ENCODE data around the gene LGR4.

Gene LGR4

GRCh38 chr11:27416568-27417176 is 55.9 kb downstream of the LGR4 start:
- H2BK120ac ChIP-seq (ENCODE audit: low read depth, low read length), result no peak overlapping the region
- H2BK5ac ChIP-seq (ENCODE audit: low read depth, low read length, poor library complexity, severe bottlenecking), result no peak overlapping the region
- no peak overlapping the region for H3K14ac ChIP-seq (ENCODE audit: low read length in 2 of 2)
- no peak overlapping the region for H4K8ac ChIP-seq (ENCODE audit: low read length)
- WGBS, result 94% methylated on average over 2 of the region's 2 CpGs
- DNase-seq, result no peak
- no peaks in the 10 kb centered on the region for H3K36me3 ChIP-seq (ENCODE audit: control insufficient read depth in 1 of 2, insufficient read depth in 2 of 2, low read depth in 1 of 2, low read length in 2 of 2)
- peaks cover 3% of the 10 kb centered on the region for H3K9me3 ChIP-seq (ENCODE audit: control insufficient read depth, low read length)
- no peaks in the 10 kb centered on the region for H3K4me1 ChIP-seq (ENCODE audit: control insufficient read depth, insufficient read depth, low read depth, low read length)
- no peak overlapping the region for H2AFZ ChIP-seq (ENCODE audit: low read depth, low read length)
- H3K4me2 ChIP-seq (ENCODE audit: low read length, poor library complexity, severe bottlenecking), result no peak overlapping the region
- H3K23ac ChIP-seq (ENCODE audit: low read length in 2 of 2), result no peak overlapping the region
- H3K27ac ChIP-seq (ENCODE audit: low read length, poor library complexity, severe bottlenecking), result no peak overlapping the region
- H3K4ac ChIP-seq (ENCODE audit: low read depth in 1 of 2, low read length in 2 of 2), result no peak overlapping the region
- no peak overlapping the region for H2AK5ac ChIP-seq (ENCODE audit: low read length, severe bottlenecking)
- H2BK15ac ChIP-seq (ENCODE audit: low read depth, poor library complexity, severe bottlenecking), result no peak overlapping the region
- no peak overlapping the region for H3K4me3 ChIP-seq (ENCODE audit: insufficient read depth in 1 of 2, low read depth in 1 of 2, low read length in 2 of 2)
- H4K91ac ChIP-seq (ENCODE audit: low read length), result no peak overlapping the region
- H2BK12ac ChIP-seq (ENCODE audit: low read length in 2 of 2), result no peak overlapping the region
- H3K79me1 ChIP-seq (replicated peaks; ENCODE audit: low read length, poor library complexity, severe bottlenecking), result peaks cover 6% of the 10 kb centered on the region
- no peak overlapping the region for H3K9ac ChIP-seq (ENCODE audit: low read length)
- H3K27me3 ChIP-seq (ENCODE audit: control insufficient read depth in 1 of 2, insufficient read depth in 1 of 2, low read length in 2 of 2), result no peaks in the 10 kb centered on the region
- no peak overlapping the region for H3K18ac ChIP-seq (ENCODE audit: low read depth in 1 of 2, low read length in 2 of 2)

GRCh38 chr11:27414644-27415043 is 57.9 kb downstream of the LGR4 start:
- no peak overlapping the region for H4K8ac ChIP-seq (ENCODE audit: low read length)
- no peaks in the 10 kb centered on the region for H3K27me3 ChIP-seq (ENCODE audit: control insufficient read depth in 1 of 2, insufficient read depth in 1 of 2, low read length in 2 of 2)
- H3K9ac ChIP-seq (ENCODE audit: low read length), result no peak overlapping the region
- H3K4me3 ChIP-seq (ENCODE audit: insufficient read depth in 1 of 2, low read depth in 1 of 2, low read length in 2 of 2), result no peak overlapping the region
- peaks cover 13% of the 10 kb centered on the region for H3K79me1 ChIP-seq (replicated peaks; ENCODE audit: low read length, poor library complexity, severe bottlenecking)
- H3K27ac ChIP-seq (ENCODE audit: low read length, poor library complexity, severe bottlenecking), result no peak overlapping the region
- H2AK5ac ChIP-seq (ENCODE audit: low read length, severe bottlenecking), result no peak overlapping the region
- no peak overlapping the region for H2BK15ac ChIP-seq (ENCODE audit: low read depth, poor library complexity, severe bottlenecking)
- H2BK5ac ChIP-seq (ENCODE audit: low read depth, low read length, poor library complexity, severe bottlenecking), result no peak overlapping the region
- H3K36me3 ChIP-seq (ENCODE audit: control insufficient read depth in 1 of 2, insufficient read depth in 2 of 2, low read depth in 1 of 2, low read length in 2 of 2), result no peaks in the 10 kb centered on the region
- no peaks in the 10 kb centered on the region for H3K4me1 ChIP-seq (ENCODE audit: control insufficient read depth, insufficient read depth, low read depth, low read length)
- H2BK12ac ChIP-seq (ENCODE audit: low read length in 2 of 2), result no peak overlapping the region
- H3K14ac ChIP-seq (ENCODE audit: low read length in 2 of 2), result no peak overlapping the region
- no peak overlapping the region for H2BK120ac ChIP-seq (ENCODE audit: low read depth, low read length)
- no peak for DNase-seq
- H3K4me2 ChIP-seq (ENCODE audit: low read length, poor library complexity, severe bottlenecking), result no peak overlapping the region
- no peak overlapping the region for H2AFZ ChIP-seq (ENCODE audit: low read depth, low read length)
- H4K91ac ChIP-seq (ENCODE audit: low read length), result no peak overlapping the region
- peaks cover 3% of the 10 kb centered on the region for H3K9me3 ChIP-seq (ENCODE audit: control insufficient read depth, low read length)
- H3K4ac ChIP-seq (ENCODE audit: low read depth in 1 of 2, low read length in 2 of 2), result no peak overlapping the region
- H3K23ac ChIP-seq (ENCODE audit: low read length in 2 of 2), result no peak overlapping the region
- 92% methylated on average over 3 of the region's 3 CpGs for WGBS
- H3K18ac ChIP-seq (ENCODE audit: low read depth in 1 of 2, low read length in 2 of 2), result no peak overlapping the region

GRCh38 chr11:27413218-27413617 is 59.4 kb downstream of the LGR4 start:
- no peak overlapping the region for H3K23ac ChIP-seq (ENCODE audit: low read length in 2 of 2)
- H2BK120ac ChIP-seq (ENCODE audit: low read depth, low read length), result no peak overlapping the region
- no peaks in the 10 kb centered on the region for H3K4me1 ChIP-seq (ENCODE audit: control insufficient read depth, insufficient read depth, low read depth, low read length)
- no peak overlapping the region for H3K4me2 ChIP-seq (ENCODE audit: low read length, poor library complexity, severe bottlenecking)
- H2AFZ ChIP-seq (ENCODE audit: low read depth, low read length), result no peak overlapping the region
- H3K79me1 ChIP-seq (replicated peaks; ENCODE audit: low read length, poor library complexity, severe bottlenecking), result peaks cover 18% of the 10 kb centered on the region
- H2BK12ac ChIP-seq (ENCODE audit: low read length in 2 of 2), result no peak overlapping the region
- H2BK15ac ChIP-seq (ENCODE audit: low read depth, poor library complexity, severe bottlenecking), result no peak overlapping the region
- H3K4me3 ChIP-seq (ENCODE audit: insufficient read depth in 1 of 2, low read depth in 1 of 2, low read length in 2 of 2), result no peak overlapping the region
- H3K9ac ChIP-seq (ENCODE audit: low read length), result no peak overlapping the region
- no peak overlapping the region for H3K4ac ChIP-seq (ENCODE audit: low read depth in 1 of 2, low read length in 2 of 2)
- H2BK5ac ChIP-seq (ENCODE audit: low read depth, low read length, poor library complexity, severe bottlenecking), result no peak overlapping the region
- H3K9me3 ChIP-seq (ENCODE audit: control insufficient read depth, low read length), result no peaks in the 10 kb centered on the region
- H3K14ac ChIP-seq (ENCODE audit: low read length in 2 of 2), result no peak overlapping the region
- H3K27ac ChIP-seq (ENCODE audit: low read length, poor library complexity, severe bottlenecking), result no peak overlapping the region
- H3K18ac ChIP-seq (ENCODE audit: low read depth in 1 of 2, low read length in 2 of 2), result no peak overlapping the region
- H3K36me3 ChIP-seq (ENCODE audit: control insufficient read depth in 1 of 2, insufficient read depth in 2 of 2, low read depth in 1 of 2, low read length in 2 of 2), result no peaks in the 10 kb centered on the region
- no peaks in the 10 kb centered on the region for H3K27me3 ChIP-seq (ENCODE audit: control insufficient read depth in 1 of 2, insufficient read depth in 1 of 2, low read length in 2 of 2)
- 97% methylated on average over 5 of the region's 5 CpGs for WGBS
- H4K91ac ChIP-seq (ENCODE audit: low read length), result no peak overlapping the region
- no peak overlapping the region for H4K8ac ChIP-seq (ENCODE audit: low read length)
- DNase-seq, result no peak
- H2AK5ac ChIP-seq (ENCODE audit: low read length, severe bottlenecking), result no peak overlapping the region

GRCh38 chr11:27412192-27412691 is 60.3 kb downstream of the LGR4 start:
- H2BK5ac ChIP-seq (ENCODE audit: low read depth, low read length, poor library complexity, severe bottlenecking), result no peak overlapping the region
- no peak overlapping the region for H2BK12ac ChIP-seq (ENCODE audit: low read length in 2 of 2)
- no peaks in the 10 kb centered on the region for H3K36me3 ChIP-seq (ENCODE audit: control insufficient read depth in 1 of 2, insufficient read depth in 2 of 2, low read depth in 1 of 2, low read length in 2 of 2)
- no peak overlapping the region for H2BK120ac ChIP-seq (ENCODE audit: low read depth, low read length)
- H3K4ac ChIP-seq (ENCODE audit: low read depth in 1 of 2, low read length in 2 of 2), result no peak overlapping the region
- H4K8ac ChIP-seq (ENCODE audit: low read length), result no peak overlapping the region
- H2BK15ac ChIP-seq (ENCODE audit: low read depth, poor library complexity, severe bottlenecking), result no peak overlapping the region
- H3K4me2 ChIP-seq (ENCODE audit: low read length, poor library complexity, severe bottlenecking), result no peak overlapping the region
- no peak overlapping the region for H2AK5ac ChIP-seq (ENCODE audit: low read length, severe bottlenecking)
- no peaks in the 10 kb centered on the region for H3K27me3 ChIP-seq (ENCODE audit: control insufficient read depth in 1 of 2, insufficient read depth in 1 of 2, low read length in 2 of 2)
- no peak overlapping the region for H4K91ac ChIP-seq (ENCODE audit: low read length)
- no peak for DNase-seq
- H3K18ac ChIP-seq (ENCODE audit: low read depth in 1 of 2, low read length in 2 of 2), result no peak overlapping the region
- H3K4me1 ChIP-seq (ENCODE audit: control insufficient read depth, insufficient read depth, low read depth, low read length), result no peaks in the 10 kb centered on the region
- no peak overlapping the region for H2AFZ ChIP-seq (ENCODE audit: low read depth, low read length)
- no peak overlapping the region for H3K23ac ChIP-seq (ENCODE audit: low read length in 2 of 2)
- no peak overlapping the region for H3K4me3 ChIP-seq (ENCODE audit: insufficient read depth in 1 of 2, low read depth in 1 of 2, low read length in 2 of 2)
- no peak overlapping the region for H3K9ac ChIP-seq (ENCODE audit: low read length)
- H3K79me1 ChIP-seq (replicated peaks; ENCODE audit: low read length, poor library complexity, severe bottlenecking), result peaks cover 18% of the 10 kb centered on the region
- H3K14ac ChIP-seq (ENCODE audit: low read length in 2 of 2), result no peak overlapping the region
- no peak overlapping the region for H3K27ac ChIP-seq (ENCODE audit: low read length, poor library complexity, severe bottlenecking)
- H3K9me3 ChIP-seq (ENCODE audit: control insufficient read depth, low read length), result no peaks in the 10 kb centered on the region
